ENCODE results near the gene ALDH5A1. TPM values are rescaled to one million over a fixed set of nuclear protein-coding genes. Genes with fewer than 3 reads are reported as not detected.

Gene ALDH5A1
- total RNA-seq, 1 experiment from 2014 or later, result 23.2 TPM

- BruUV-seq (replicated peaks), result no TSS peak
- CTCF ChIA-PET, result interaction anchor here (0.5 kb wide), 1 partner anchor 518 kb away, joined by 3 read pairs; no protein-coding TSS in a partner anchor
- Mint-ChIP-seq H3K4me3 (ENCODE audit: low read depth, unreplicated experiment) (no peak overlapping the region), H3K27me3 (ENCODE audit: unreplicated experiment) (no peaks in the 10 kb centered on the region), H3K27ac (ENCODE audit: unreplicated experiment) (no peak overlapping the region), H3K9me3 (ENCODE audit: low read depth, unreplicated experiment) (no peaks in the 10 kb centered on the region), H3K4me1 (ENCODE audit: low read depth, unreplicated experiment) (peaks cover 5% of the 10 kb centered on the region), H3K36me3 (ENCODE audit: insufficient read depth, unreplicated experiment) (no peaks in the 10 kb centered on the region)
- no peak for TF ChIP-seq CTCF (IDR thresholded peaks at IDR 0.05; ENCODE audit: unreplicated experiment)
- intact Hi-C loops (cut with micrococcal nuclease; ENCODE audit: unreplicated experiment), result no loop called here
- DNase-seq, result no peak
Observed at GRCh38 chr6:24477070-24477469, 17.7 kb upstream of the ALDH5A1 start.

- TF ChIP-seq CTCF (IDR thresholded peaks at IDR 0.05; ENCODE audit: unreplicated experiment), result no peak
- no peaks in the 10 kb centered on the region for H3K9me3 Mint-ChIP-seq (ENCODE audit: low read depth, unreplicated experiment)
- H3K4me3 Mint-ChIP-seq (ENCODE audit: low read depth, unreplicated experiment), result no peak overlapping the region
- H3K4me1 Mint-ChIP-seq (ENCODE audit: low read depth, unreplicated experiment), result no peaks in the 10 kb centered on the region
- no TSS peak for BruUV-seq (replicated peaks)
- H3K27ac Mint-ChIP-seq (ENCODE audit: unreplicated experiment), result no peak overlapping the region
- H3K36me3 Mint-ChIP-seq (ENCODE audit: insufficient read depth, unreplicated experiment), result no peaks in the 10 kb centered on the region
- no peak for DNase-seq
- H3K27me3 Mint-ChIP-seq (ENCODE audit: unreplicated experiment), result no peaks in the 10 kb centered on the region
- intact Hi-C loops (cut with micrococcal nuclease; ENCODE audit: unreplicated experiment), result no loop called here
- CTCF ChIA-PET, result no interaction called here
Observed at GRCh38 chr6:24478903-24479302, 15.9 kb upstream of the ALDH5A1 start.

- H3K4me1 Mint-ChIP-seq (ENCODE audit: low read depth, unreplicated experiment), result peaks cover 6% of the 10 kb centered on the region
- H3K27me3 Mint-ChIP-seq (ENCODE audit: unreplicated experiment), result no peaks in the 10 kb centered on the region
- CTCF ChIA-PET, result no interaction called here
- H3K4me3 Mint-ChIP-seq (ENCODE audit: low read depth, unreplicated experiment), result no peak overlapping the region
- DNase-seq, result no peak
- no TSS peak for BruUV-seq (replicated peaks)
- H3K9me3 Mint-ChIP-seq (ENCODE audit: low read depth, unreplicated experiment), result no peaks in the 10 kb centered on the region
- H3K27ac Mint-ChIP-seq (ENCODE audit: unreplicated experiment), result no peak overlapping the region
- no peaks in the 10 kb centered on the region for H3K36me3 Mint-ChIP-seq (ENCODE audit: insufficient read depth, unreplicated experiment)
- no peak for TF ChIP-seq CTCF (IDR thresholded peaks at IDR 0.05; ENCODE audit: unreplicated experiment)
- intact Hi-C loops (cut with micrococcal nuclease; ENCODE audit: unreplicated experiment), result no loop called here
Observed at GRCh38 chr6:24480705-24481104, 14.1 kb upstream of the ALDH5A1 start.

- Mint-ChIP-seq H3K27ac (ENCODE audit: unreplicated experiment) (no peak overlapping the region), H3K4me1 (ENCODE audit: low read depth, unreplicated experiment) (peaks cover 6% of the 10 kb centered on the region), H3K27me3 (ENCODE audit: unreplicated experiment) (no peaks in the 10 kb centered on the region), H3K4me3 (ENCODE audit: low read depth, unreplicated experiment) (no peak overlapping the region), H3K9me3 (ENCODE audit: low read depth, unreplicated experiment) (no peaks in the 10 kb centered on the region), H3K36me3 (ENCODE audit: insufficient read depth, unreplicated experiment) (no peaks in the 10 kb centered on the region)
- no peak for TF ChIP-seq CTCF (IDR thresholded peaks at IDR 0.05; ENCODE audit: unreplicated experiment)
- intact Hi-C loops (cut with micrococcal nuclease; ENCODE audit: unreplicated experiment), result no loop called here
- CTCF ChIA-PET, result no interaction called here
- no peak for DNase-seq
- BruUV-seq (replicated peaks), result no TSS peak
Observed at GRCh38 chr6:24481449-24481848, 13.3 kb upstream of the ALDH5A1 start.
